Left ventricle myocardium inferior (tissue), 1 donor: ENCODE data around the gene MYLK2. TPM values are rescaled to one million over a fixed set of nuclear protein-coding genes. Genes with fewer than 3 reads are reported as not detected.

ENCODE experiments used
- DNase-seq: peaks from one replicate; pipeline ENCODE4 v3.0.0-alpha.2; 2020
- H3K27ac ChIP-seq: fragments of 200-600 bp; replicated peaks from 2 replicates; pipeline ENCODE4 v1.8.0; 2021
- H3K27me3 ChIP-seq: fragments of 200-600 bp; 2 replicates; pipeline ENCODE4 v1.8.0; 2021; ENCODE audit warnings: low read depth
- H3K36me3 ChIP-seq: fragments of 200-600 bp; 2 replicates; pipeline ENCODE4 v1.8.0; 2021
- H3K4me1 ChIP-seq: fragments of 200-600 bp; 2 replicates; pipeline ENCODE4 v1.8.0; 2021
- H3K4me3 ChIP-seq: fragments of 200-600 bp; 2 replicates; pipeline ENCODE4 v1.8.0; 2021; ENCODE audit warnings: mild to moderate bottlenecking, moderate library complexity
- H3K9me3 ChIP-seq: fragments of 200-600 bp; replicated peaks from 2 replicates; pipeline ENCODE4 v1.8.0; 2021
- intact Hi-C: fragments of 100-400 bp; cut with micrococcal nuclease; formaldehyde crosslinking; loops from one replicate; pipeline ENCODE4 v1.11.0; 2022
- total RNA-seq: library from RNA; stranded (reverse); fragmentation: NEBNext Ultra II Directional; extraction: Animal tissue kit (Norgen Biotek cat#: 25700); gene quantifications from one replicate; pipeline ENCODE4 v1.2.1, GENCODE V29; 2021
- TF ChIP-seq, protein P1 (sequence below): fragments of 200-600 bp; IDR thresholded peaks from 2 replicates; pipeline ENCODE4 v1.8.0; 2021; ENCODE audit warnings: antibody characterized with exemption, mild to moderate bottlenecking, borderline replicate concordance
- donor health status: DM: no; HTN: yes; CAD: no; lungs with severe emphysema.

Gene MYLK2
- total RNA-seq, 1 donor from 2014 or later = 0.25 TPM

DNA sequence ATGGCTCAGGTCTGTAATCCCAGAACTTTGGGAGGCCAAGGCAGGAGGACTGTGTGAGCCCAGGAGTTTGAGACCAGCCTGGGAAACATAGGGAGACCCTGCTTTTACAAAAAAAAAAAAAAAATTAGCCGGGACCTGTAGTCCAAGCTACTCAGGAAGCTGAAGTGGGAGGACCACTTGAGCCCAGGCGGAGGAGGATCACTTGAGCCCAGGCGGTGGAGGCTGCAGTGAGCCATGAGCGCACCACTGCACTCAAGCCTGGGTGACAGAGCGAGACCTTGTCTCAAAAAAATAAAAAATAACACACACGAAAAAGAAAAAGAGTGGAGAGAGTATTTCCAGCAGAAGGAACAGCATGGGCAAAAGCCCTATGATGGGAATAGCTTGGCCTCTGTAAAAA lies 53.2 kb downstream of the MYLK2 start:
- peaks cover 4% of the 10 kb centered on the region for H3K9me3 ChIP-seq
- TF ChIP-seq, protein P1, sequence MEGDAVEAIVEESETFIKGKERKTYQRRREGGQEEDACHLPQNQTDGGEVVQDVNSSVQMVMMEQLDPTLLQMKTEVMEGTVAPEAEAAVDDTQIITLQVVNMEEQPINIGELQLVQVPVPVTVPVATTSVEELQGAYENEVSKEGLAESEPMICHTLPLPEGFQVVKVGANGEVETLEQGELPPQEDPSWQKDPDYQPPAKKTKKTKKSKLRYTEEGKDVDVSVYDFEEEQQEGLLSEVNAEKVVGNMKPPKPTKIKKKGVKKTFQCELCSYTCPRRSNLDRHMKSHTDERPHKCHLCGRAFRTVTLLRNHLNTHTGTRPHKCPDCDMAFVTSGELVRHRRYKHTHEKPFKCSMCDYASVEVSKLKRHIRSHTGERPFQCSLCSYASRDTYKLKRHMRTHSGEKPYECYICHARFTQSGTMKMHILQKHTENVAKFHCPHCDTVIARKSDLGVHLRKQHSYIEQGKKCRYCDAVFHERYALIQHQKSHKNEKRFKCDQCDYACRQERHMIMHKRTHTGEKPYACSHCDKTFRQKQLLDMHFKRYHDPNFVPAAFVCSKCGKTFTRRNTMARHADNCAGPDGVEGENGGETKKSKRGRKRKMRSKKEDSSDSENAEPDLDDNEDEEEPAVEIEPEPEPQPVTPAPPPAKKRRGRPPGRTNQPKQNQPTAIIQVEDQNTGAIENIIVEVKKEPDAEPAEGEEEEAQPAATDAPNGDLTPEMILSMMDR = no peak
- peaks cover 14% of the 10 kb centered on the region for H3K27me3 ChIP-seq
- peaks cover 22% of the 10 kb centered on the region for H3K4me1 ChIP-seq
- H3K27ac ChIP-seq = no peak overlapping the region
- no peak for DNase-seq
- no peak overlapping the region for H3K4me3 ChIP-seq
- no peaks in the 10 kb centered on the region for H3K36me3 ChIP-seq
- intact Hi-C loops = no loop called here

DNA sequence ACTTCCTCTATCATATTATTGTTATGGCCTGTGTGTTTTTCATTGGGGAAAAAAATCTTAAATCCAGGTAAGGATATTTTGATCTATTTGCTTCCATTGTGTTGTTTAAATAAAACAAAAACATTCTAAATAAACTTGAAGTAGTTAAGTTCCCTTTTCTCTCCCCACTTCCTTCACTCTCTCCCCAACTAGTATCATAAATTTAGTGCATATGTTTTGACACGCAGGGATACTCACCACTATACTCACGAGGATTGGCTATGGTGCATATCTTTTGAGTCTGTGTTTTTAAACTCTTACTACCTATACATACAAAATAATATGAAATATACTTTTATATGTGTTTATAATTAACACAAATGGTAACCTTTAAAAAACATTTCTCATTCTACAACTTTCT lies 56.5 kb downstream of the MYLK2 start:
- peaks cover 12% of the 10 kb centered on the region for H3K9me3 ChIP-seq
- intact Hi-C loops = no loop called here
- H3K4me1 ChIP-seq = peaks cover 14% of the 10 kb centered on the region
- H3K27ac ChIP-seq = no peak overlapping the region
- no peaks in the 10 kb centered on the region for H3K36me3 ChIP-seq
- TF ChIP-seq, protein P1 = no peak
- H3K27me3 ChIP-seq = no peaks in the 10 kb centered on the region
- no peak for DNase-seq
- H3K4me3 ChIP-seq = no peak overlapping the region

DNA sequence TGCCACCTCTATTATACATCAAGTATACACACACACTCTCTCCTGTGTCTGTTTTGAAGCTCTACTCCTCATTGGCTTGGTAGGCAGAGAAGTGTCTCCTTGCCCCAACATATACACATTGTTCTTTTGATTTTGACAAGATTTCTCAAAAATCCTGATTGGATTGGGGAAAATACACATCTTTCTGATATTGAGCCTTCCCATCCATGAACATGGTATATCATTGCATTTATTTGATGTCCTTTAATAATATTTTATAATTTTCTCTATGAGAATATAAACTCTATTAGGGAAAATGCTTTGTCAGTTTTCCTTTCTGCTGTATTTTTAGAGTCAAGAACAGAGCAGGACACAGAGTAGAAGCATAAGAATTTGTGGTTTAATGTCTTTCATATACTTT lies 58.5 kb downstream of the MYLK2 start:
- intact Hi-C loops = no loop called here
- Histone ChIP-seq H3K4me3 (no peak overlapping the region), H3K27ac (no peak overlapping the region), H3K9me3 (peaks cover 12% of the 10 kb centered on the region), H3K27me3 (no peaks in the 10 kb centered on the region), H3K4me1 (peaks cover 10% of the 10 kb centered on the region), H3K36me3 (no peaks in the 10 kb centered on the region)
- TF ChIP-seq, protein P1 = no peak
- DNase-seq = no peak

DNA sequence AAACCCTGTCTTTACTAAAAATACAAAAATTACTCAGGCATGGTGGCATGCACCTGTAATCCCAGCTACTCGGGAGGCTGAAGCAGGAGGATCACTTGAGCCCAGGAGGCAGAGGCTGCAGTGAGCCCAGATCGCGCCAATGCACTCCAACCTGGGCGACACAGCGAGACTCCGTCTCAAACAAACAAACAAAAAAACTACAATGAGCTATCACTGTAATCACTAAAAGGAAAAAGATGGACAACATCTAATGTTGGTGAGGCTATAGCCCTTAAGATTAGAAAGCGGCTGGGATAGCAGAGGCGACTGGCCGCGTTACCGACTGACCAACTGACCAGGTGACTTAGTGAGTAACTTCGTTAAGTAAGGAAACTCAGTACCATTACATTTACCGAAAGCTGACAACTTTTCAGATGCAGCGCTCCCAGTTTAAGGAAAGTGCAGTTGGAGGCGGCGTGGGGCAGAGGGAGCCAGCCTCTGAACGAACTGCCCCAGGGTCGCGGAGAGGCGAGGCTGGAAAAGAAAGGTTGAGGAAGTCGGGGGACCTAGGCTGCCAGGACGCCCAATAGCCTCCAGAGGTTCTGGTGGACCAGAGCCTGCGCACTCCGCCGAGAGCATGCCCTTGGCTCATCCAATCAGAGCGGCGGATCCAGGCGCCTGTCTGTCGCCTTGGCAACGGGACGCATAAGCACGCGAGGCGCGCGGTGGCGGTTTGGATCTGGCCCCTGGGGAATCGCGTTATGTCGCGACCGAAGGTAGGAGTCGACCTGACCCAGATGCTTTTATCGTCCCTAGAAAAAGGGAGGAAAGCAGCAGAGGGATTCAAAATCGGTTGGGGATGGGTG lies 60.2 kb downstream of the MYLK2 start:
- peaks cover 12% of the 10 kb centered on the region for H3K9me3 ChIP-seq
- peaks cover 10% of the 10 kb centered on the region for H3K4me1 ChIP-seq
- intact Hi-C loops = no loop called here
- peak; percentile 93 for DNase-seq
- no peaks in the 10 kb centered on the region for H3K27me3 ChIP-seq
- H3K36me3 ChIP-seq = no peaks in the 10 kb centered on the region
- H3K4me3 ChIP-seq = peak overlapping the region; percentile 73
- TF ChIP-seq, protein P1 = no peak
- H3K27ac ChIP-seq = peak overlapping the region; percentile 59

DNA sequence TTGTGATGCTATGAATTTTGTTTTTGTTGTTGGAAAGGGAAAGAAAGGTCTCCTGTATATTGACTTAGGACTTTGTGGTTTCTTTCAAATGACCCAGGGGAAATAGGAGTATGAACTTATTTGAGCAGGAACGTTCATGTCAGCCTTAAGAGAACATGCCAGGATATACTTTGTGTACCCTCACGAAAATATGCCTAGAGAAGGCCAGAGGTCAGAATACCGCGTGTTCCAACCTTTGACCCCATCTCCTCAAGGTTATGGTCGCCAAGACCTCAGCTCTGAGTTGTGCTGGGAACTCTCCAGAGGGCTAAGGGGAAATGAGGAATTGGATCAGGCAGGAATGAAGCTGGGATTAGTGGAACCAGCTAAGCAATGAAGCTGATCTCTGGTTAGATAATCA lies 62.8 kb downstream of the MYLK2 start:
- Histone ChIP-seq H3K36me3 (no peaks in the 10 kb centered on the region), H3K27ac (no peak overlapping the region), H3K27me3 (no peaks in the 10 kb centered on the region), H3K4me3 (no peak overlapping the region), H3K9me3 (peaks cover 12% of the 10 kb centered on the region), H3K4me1 (peaks cover 10% of the 10 kb centered on the region)
- intact Hi-C loops = no loop called here
- TF ChIP-seq, protein P1 = no peak
- no peak for DNase-seq
